GM23338 (cell line): ENCODE measurements around the gene ABHD16A. TPM values are rescaled to one million over a fixed set of nuclear protein-coding genes. Genes with fewer than 3 reads are reported as not detected.

Experiments
- ATAC-seq: fragments of 200-7000 bp; cut with Tn5 transposase; 3 replicates; pipeline ENCODE4 v1.9.1; 2020
- DNase-seq: peaks from one replicate; pipeline ENCODE4 v3.0.0-alpha.2; 2015; ENCODE audit warnings: low spot score
- H2AFZ ChIP-seq: fragments of 200-600 bp; sonication (generic); 2 replicates; pipeline ENCODE4 v1.8.0; 2016; ENCODE audit warnings: antibody characterized with exemption, mild to moderate bottlenecking, moderate library complexity
- H3F3A ChIP-seq: fragments of 200-600 bp; sonication (generic); replicated peaks from 2 replicates; pipeline ENCODE4 v1.8.0; 2017; ENCODE audit warnings: antibody characterized with exemption, mixed run types, low read depth
- H3K27ac ChIP-seq: fragments of 200-600 bp; sonication (generic); 2 replicates; pipeline ENCODE4 v1.6.1; 2016; ENCODE audit warnings: low read depth
- H3K27me3 ChIP-seq: fragments of 200-600 bp; sonication (generic); 2 replicates; pipeline ENCODE4 v1.8.0; 2016; ENCODE audit warnings: mild to moderate bottlenecking, mixed run types, moderate library complexity; ENCODE audit not compliant: insufficient read depth
- H3K36me3 ChIP-seq: fragments of 200-600 bp; sonication (generic); 2 replicates; pipeline ENCODE4 v1.8.0; 2016; ENCODE audit warnings: mild to moderate bottlenecking; ENCODE audit not compliant: insufficient read depth
- H3K4me1 ChIP-seq: fragments of 200-600 bp; sonication (generic); 2 replicates; pipeline ENCODE4 v1.8.0; 2016; ENCODE audit warnings: mild to moderate bottlenecking, moderate library complexity; ENCODE audit not compliant: insufficient read depth
- H3K4me2 ChIP-seq: fragments of 200-600 bp; sonication (generic); 2 replicates; pipeline ENCODE4 v1.7.1; 2017; ENCODE audit warnings: mixed run types
- H3K4me3 ChIP-seq: fragments of 200-600 bp; sonication (generic); 2 replicates; pipeline ENCODE4 v1.6.1; 2016; ENCODE audit warnings: mixed run types
- H3K79me2 ChIP-seq: fragments of 200-600 bp; sonication (generic); replicated peaks from 2 replicates; pipeline ENCODE4 v1.8.0; 2017; ENCODE audit warnings: mild to moderate bottlenecking; ENCODE audit not compliant: insufficient read depth
- H3K9me2 ChIP-seq: fragments of 200-600 bp; sonication (generic); 2 replicates; pipeline ENCODE4 v1.8.0; 2017; ENCODE audit not compliant: insufficient read depth
- H4K20me1 ChIP-seq: fragments of 200-600 bp; sonication (generic); replicated peaks from 2 replicates; pipeline ENCODE4 v1.8.0; 2017; ENCODE audit warnings: mild to moderate bottlenecking; ENCODE audit not compliant: insufficient read depth
- H3K27ac Mint-ChIP-seq: 2 replicates; pipeline ENCODE4 v1.8.0; 2020; ENCODE audit warnings: inconsistent platforms, mild to moderate bottlenecking, moderate library complexity, mixed read lengths
- H3K27me3 Mint-ChIP-seq: 3 replicates; pipeline ENCODE4 v1.8.0; 2022; ENCODE audit warnings: low read depth, mild to moderate bottlenecking, moderate library complexity, mixed read lengths, inconsistent platforms; ENCODE audit not compliant: insufficient read depth, poor library complexity
- H3K36me3 Mint-ChIP-seq: 3 replicates; pipeline ENCODE4 v1.8.0; 2021; ENCODE audit warnings: low read depth, mild to moderate bottlenecking, inconsistent platforms, moderate library complexity, mixed read lengths
- H3K4me1 Mint-ChIP-seq: 3 replicates; pipeline ENCODE4 v1.8.0; 2020; ENCODE audit warnings: mild to moderate bottlenecking, inconsistent platforms, mixed read lengths
- H3K4me3 Mint-ChIP-seq: 3 replicates; pipeline ENCODE4 v1.8.0; 2021; ENCODE audit warnings: moderate library complexity, mild to moderate bottlenecking, inconsistent platforms, mixed read lengths
- H3K9me3 Mint-ChIP-seq: 3 replicates; pipeline ENCODE4 v1.8.0; 2020; ENCODE audit warnings: moderate library complexity, mild to moderate bottlenecking, inconsistent platforms, mixed read lengths
- CREB1 ChIP-seq: fragments of 250-450 bp; sonication (Bioruptor Pico); IDR thresholded peaks from 2 replicates; pipeline ENCODE4 v1.5.0; 2020; ENCODE audit warnings: low read depth, mild to moderate bottlenecking, moderate library complexity
- CTCF ChIP-seq, 2 experiments: fragments of 200-600 bp in 1 of 2; sonication (generic) in 1 of 2; conservative IDR thresholded peaks; 2 replicates each; pipeline versions ENCODE4 v1.5.1 to v1.6.1; 2016 to 2017; ENCODE audit warnings: antibody characterized with exemption in 2 of 2, low read depth in 2 of 2, mild to moderate bottlenecking in 2 of 2, moderate library complexity in 1 of 2
- EZH2 ChIP-seq: fragments of 200-600 bp; sonication (generic); IDR thresholded peaks from one replicate; pipeline ENCODE4 v1.8.0; 2017; ENCODE audit warnings: antibody characterized with exemption, mild to moderate bottlenecking, low read depth; ENCODE audit not compliant: unreplicated experiment
- EZH2phosphoT487 ChIP-seq: fragments of 200-600 bp; sonication (generic); IDR thresholded peaks from one replicate; pipeline ENCODE4 v1.8.1; 2018; ENCODE audit warnings: antibody characterized with exemption; ENCODE audit not compliant: unreplicated experiment
- JUNB ChIP-seq: IDR thresholded peaks from one replicate; pipeline ENCODE4 v1.6.1; 2016; ENCODE audit warnings: antibody characterized with exemption; ENCODE audit not compliant: unreplicated experiment
- NANOG ChIP-seq: IDR thresholded peaks from 2 replicates; pipeline ENCODE4 v1.6.1; 2016; ENCODE audit warnings: antibody characterized with exemption, borderline replicate concordance
- POLR2AphosphoS5 ChIP-seq: IDR thresholded peaks from 2 replicates; pipeline ENCODE4 v1.6.1; 2016; ENCODE audit warnings: antibody characterized with exemption, low read depth
- REST ChIP-seq: IDR thresholded peaks from one replicate; pipeline ENCODE4 v1.6.1; 2018; ENCODE audit warnings: antibody characterized with exemption; ENCODE audit not compliant: unreplicated experiment
- STAT1 ChIP-seq: IDR thresholded peaks from one replicate; pipeline ENCODE4 v1.6.1; 2016; ENCODE audit warnings: antibody characterized with exemption; ENCODE audit not compliant: unreplicated experiment
- ZNF114 ChIP-seq: fragments of 250-450 bp; sonication (Bioruptor Pico); IDR thresholded peaks from 2 replicates; pipeline ENCODE4 v1.5.0; 2020; ENCODE audit warnings: mild to moderate bottlenecking, moderate library complexity
- ZNF331 ChIP-seq: fragments of 250-450 bp; sonication (Bioruptor Pico); IDR thresholded peaks from 2 replicates; pipeline ENCODE4 v1.5.0; 2020; ENCODE audit warnings: low read depth, mild to moderate bottlenecking, moderate library complexity
- polyA plus RNA-seq: library from polyadenylated mRNA; unstranded; fragments of >200 nt; fragmentation: Nextera tagmentation; extraction: Ambion mirVana; gene quantifications from 2 replicates; pipeline ENCODE4 v1.2.1, GENCODE V29; 2016
- total RNA-seq: library from RNA; depleted of rRNA; stranded (reverse); fragments of >200 nt; shearing (Covaris generic); gene quantifications from 2 replicates; pipeline ENCODE4 v1.2.3, GENCODE V29; 2014
- TF ChIP-seq, protein P1 (sequence below): IDR thresholded peaks from 2 replicates; pipeline ENCODE4 v1.6.1; 2016; ENCODE audit warnings: antibody characterized with exemption

Gene ABHD16A
- total and polyA plus RNA-seq, 2 experiments from 2014 or later = 26.9 to 37.0 TPM

- Mint-ChIP-seq H3K4me1 (no peaks in the 10 kb centered on the region), H3K27me3 (peaks cover 6% of the 10 kb centered on the region), H3K27ac (no peak overlapping the region), H3K9me3 (no peaks in the 10 kb centered on the region), H3K36me3 (peaks cover 83% of the 10 kb centered on the region), H3K4me3 (no peak overlapping the region)
- no peaks in the 10 kb centered on the region for H3K4me1 ChIP-seq
- peaks cover 36% of the 10 kb centered on the region for H3F3A ChIP-seq
- TF ChIP-seq NANOG (no peak), CTCF (conservative IDR thresholded peaks at IDR 0.05; ENCODE audit: low read depth in 2 of 2) (no peak), ZNF114 (no peak), CREB1 (no peak), ZNF331 (CRISPR knock-in tag) (no peak), REST (no peak), POLR2AphosphoS5 (no peak), JUNB (no peak), STAT1 (no peak), EZH2phosphoT487 (no peak), EZH2 (no peak)
- TF ChIP-seq, protein P1, sequence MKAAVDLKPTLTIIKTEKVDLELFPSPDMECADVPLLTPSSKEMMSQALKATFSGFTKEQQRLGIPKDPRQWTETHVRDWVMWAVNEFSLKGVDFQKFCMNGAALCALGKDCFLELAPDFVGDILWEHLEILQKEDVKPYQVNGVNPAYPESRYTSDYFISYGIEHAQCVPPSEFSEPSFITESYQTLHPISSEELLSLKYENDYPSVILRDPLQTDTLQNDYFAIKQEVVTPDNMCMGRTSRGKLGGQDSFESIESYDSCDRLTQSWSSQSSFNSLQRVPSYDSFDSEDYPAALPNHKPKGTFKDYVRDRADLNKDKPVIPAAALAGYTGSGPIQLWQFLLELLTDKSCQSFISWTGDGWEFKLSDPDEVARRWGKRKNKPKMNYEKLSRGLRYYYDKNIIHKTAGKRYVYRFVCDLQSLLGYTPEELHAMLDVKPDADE = no peak
- H3K4me3 ChIP-seq = no peak overlapping the region
- no peaks in the 10 kb centered on the region for H3K27me3 ChIP-seq
- no peaks in the 10 kb centered on the region for H3K79me2 ChIP-seq
- peaks cover 13% of the 10 kb centered on the region; the same call in 1 of the 2 replicates for H4K20me1 ChIP-seq
- ATAC-seq = no peak
- DNase-seq = no peak
- H2AFZ ChIP-seq = no peak overlapping the region
- H3K4me2 ChIP-seq = no peak overlapping the region
- H3K36me3 ChIP-seq = peaks cover 46% of the 10 kb centered on the region
- H3K27ac ChIP-seq = no peak overlapping the region
- no peaks in the 10 kb centered on the region for H3K9me2 ChIP-seq
Measured at GRCh38 chr6:31641370-31641769, 61.8 kb downstream of the ABHD16A start.
